ENCODE results near the gene PRRT1.

DNA sequence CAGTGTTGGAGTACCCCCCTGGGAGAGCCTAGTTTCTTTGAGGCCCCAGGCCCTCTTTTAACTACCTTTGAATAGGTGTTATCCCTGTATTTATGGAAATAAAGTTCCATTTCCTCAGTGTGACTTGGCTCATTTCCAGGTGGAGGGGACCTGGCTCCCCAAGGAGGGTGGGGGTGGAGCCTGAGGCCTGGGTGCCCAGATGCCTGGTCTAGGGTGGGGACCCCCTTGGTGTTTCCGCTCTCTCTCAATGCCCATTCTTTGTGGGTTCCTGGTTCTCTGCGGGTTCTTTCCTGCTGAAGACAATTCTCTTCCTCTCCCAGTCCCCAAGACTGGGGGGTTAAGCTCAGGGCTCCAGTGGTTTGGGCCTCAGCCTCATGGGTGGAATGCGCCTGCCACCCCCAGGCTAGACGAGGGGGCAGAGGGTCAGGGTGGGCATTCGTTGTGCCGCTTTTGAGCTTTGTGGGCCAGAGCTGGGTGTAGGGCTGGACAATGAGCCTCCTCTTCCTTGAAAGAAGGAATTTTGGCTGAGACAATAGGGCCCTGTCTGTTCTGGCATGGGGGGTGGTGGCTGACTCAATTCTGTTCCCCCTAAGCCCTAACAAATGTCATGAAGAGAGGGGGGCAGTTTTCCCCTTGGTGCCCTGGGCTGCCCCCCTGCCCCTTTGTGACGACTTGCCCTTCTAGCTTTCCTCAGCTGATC lies 12.0 kb upstream of the PRRT1 start:
- TF ChIP-seq, protein P1, sequence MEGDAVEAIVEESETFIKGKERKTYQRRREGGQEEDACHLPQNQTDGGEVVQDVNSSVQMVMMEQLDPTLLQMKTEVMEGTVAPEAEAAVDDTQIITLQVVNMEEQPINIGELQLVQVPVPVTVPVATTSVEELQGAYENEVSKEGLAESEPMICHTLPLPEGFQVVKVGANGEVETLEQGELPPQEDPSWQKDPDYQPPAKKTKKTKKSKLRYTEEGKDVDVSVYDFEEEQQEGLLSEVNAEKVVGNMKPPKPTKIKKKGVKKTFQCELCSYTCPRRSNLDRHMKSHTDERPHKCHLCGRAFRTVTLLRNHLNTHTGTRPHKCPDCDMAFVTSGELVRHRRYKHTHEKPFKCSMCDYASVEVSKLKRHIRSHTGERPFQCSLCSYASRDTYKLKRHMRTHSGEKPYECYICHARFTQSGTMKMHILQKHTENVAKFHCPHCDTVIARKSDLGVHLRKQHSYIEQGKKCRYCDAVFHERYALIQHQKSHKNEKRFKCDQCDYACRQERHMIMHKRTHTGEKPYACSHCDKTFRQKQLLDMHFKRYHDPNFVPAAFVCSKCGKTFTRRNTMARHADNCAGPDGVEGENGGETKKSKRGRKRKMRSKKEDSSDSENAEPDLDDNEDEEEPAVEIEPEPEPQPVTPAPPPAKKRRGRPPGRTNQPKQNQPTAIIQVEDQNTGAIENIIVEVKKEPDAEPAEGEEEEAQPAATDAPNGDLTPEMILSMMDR (IDR thresholded peaks at IDR 0.05), result no peak
- TF ChIP-seq POLR2AphosphoS5 (IDR thresholded peaks at IDR 0.05), result peak in 1 of 3 donors; percentile 3

Data from stomach (tissue), 4 donors.